GM12864 (cell line): ENCODE results near the gene LRIG1.

Experiments used
- DNase-seq: peaks from one replicate; pipeline ENCODE4 v3.0.0-alpha.2; 2011; ENCODE audit warnings: low read depth
- H3K4me3 ChIP-seq: 2 replicates; pipeline ENCODE4 v1.5.1; 2011; ENCODE audit warnings: mild to moderate bottlenecking, low read depth, low read length, control low read depth
- TF ChIP-seq, protein P1 (sequence below): IDR thresholded peaks from 2 replicates; pipeline ENCODE4 v1.5.1; 2011; ENCODE audit warnings: low read depth, mild to moderate bottlenecking, moderate library complexity, low read length, control low read depth, inconsistent platforms; ENCODE audit errors: missing control alignments

LRIG1 gene, protein sequence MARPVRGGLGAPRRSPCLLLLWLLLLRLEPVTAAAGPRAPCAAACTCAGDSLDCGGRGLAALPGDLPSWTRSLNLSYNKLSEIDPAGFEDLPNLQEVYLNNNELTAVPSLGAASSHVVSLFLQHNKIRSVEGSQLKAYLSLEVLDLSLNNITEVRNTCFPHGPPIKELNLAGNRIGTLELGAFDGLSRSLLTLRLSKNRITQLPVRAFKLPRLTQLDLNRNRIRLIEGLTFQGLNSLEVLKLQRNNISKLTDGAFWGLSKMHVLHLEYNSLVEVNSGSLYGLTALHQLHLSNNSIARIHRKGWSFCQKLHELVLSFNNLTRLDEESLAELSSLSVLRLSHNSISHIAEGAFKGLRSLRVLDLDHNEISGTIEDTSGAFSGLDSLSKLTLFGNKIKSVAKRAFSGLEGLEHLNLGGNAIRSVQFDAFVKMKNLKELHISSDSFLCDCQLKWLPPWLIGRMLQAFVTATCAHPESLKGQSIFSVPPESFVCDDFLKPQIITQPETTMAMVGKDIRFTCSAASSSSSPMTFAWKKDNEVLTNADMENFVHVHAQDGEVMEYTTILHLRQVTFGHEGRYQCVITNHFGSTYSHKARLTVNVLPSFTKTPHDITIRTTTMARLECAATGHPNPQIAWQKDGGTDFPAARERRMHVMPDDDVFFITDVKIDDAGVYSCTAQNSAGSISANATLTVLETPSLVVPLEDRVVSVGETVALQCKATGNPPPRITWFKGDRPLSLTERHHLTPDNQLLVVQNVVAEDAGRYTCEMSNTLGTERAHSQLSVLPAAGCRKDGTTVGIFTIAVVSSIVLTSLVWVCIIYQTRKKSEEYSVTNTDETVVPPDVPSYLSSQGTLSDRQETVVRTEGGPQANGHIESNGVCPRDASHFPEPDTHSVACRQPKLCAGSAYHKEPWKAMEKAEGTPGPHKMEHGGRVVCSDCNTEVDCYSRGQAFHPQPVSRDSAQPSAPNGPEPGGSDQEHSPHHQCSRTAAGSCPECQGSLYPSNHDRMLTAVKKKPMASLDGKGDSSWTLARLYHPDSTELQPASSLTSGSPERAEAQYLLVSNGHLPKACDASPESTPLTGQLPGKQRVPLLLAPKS

GRCh38 chr3:66500576-66501482 is at the start of gene LRIG1:
TSS of gene LRIG1 (minus strand) at chr3:66501022. CDS start at chr3:66500407, 615 bp downstream.
- DNase-seq = peak; percentile 91
- peak within 1 kb of the TSS; percentile 84 for H3K4me3 ChIP-seq
- TF ChIP-seq, protein P1, sequence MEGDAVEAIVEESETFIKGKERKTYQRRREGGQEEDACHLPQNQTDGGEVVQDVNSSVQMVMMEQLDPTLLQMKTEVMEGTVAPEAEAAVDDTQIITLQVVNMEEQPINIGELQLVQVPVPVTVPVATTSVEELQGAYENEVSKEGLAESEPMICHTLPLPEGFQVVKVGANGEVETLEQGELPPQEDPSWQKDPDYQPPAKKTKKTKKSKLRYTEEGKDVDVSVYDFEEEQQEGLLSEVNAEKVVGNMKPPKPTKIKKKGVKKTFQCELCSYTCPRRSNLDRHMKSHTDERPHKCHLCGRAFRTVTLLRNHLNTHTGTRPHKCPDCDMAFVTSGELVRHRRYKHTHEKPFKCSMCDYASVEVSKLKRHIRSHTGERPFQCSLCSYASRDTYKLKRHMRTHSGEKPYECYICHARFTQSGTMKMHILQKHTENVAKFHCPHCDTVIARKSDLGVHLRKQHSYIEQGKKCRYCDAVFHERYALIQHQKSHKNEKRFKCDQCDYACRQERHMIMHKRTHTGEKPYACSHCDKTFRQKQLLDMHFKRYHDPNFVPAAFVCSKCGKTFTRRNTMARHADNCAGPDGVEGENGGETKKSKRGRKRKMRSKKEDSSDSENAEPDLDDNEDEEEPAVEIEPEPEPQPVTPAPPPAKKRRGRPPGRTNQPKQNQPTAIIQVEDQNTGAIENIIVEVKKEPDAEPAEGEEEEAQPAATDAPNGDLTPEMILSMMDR = no peak

DNA sequence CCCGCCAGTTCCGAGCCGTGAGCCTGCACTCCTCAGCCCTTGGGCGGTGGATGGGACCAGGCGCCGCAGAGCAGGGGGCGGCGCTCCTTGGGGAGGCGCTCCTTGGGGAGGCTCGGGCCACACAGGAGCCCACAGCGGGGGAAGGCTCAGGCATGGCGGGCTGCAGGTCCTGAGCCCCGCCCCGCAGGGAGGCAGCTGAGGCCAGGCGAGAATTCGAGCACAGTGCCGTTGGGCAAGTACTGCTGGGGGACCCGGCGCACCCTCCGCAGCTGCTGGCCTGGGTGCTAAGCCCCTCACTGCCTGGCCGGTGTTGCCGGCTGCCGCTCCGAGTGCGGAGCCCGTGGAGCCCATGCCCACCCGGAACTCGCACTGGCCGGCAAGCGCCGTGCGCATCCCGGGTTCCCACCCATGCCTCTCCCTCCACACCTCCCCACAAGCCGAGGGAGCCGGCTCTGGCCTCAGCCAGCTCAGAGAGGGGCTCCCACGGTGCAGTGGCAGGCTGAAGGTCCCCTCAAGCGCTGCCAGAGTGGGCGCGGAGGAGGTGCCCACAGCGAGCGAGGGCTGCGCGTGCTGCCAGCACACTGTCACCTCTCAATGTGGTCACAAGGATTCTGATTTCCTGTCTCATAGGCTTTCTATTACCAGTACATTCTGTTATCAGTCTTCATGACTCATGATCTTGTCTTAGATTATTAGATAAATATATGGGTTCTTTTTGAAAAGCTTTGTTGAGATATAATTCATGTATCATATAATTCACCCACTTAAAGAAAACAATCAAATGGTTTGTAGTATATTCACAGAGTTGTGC is 44.0 kb upstream of the LRIG1 start:
- no peak overlapping the region for H3K4me3 ChIP-seq
- TF ChIP-seq, protein P1 = no peak
- no peak for DNase-seq

GRCh38 chr3:66542153-66542552 is 41.3 kb upstream of the LRIG1 start:
- TF ChIP-seq, protein P1 = no peak
- no peak for DNase-seq
- H3K4me3 ChIP-seq = no peak overlapping the region

- no peak overlapping the region for H3K4me3 ChIP-seq
- no peak for DNase-seq
- TF ChIP-seq, protein P1 = no peak
Observed at GRCh38 chr3:66539466-66539989, 38.7 kb upstream of the LRIG1 start.

DNA sequence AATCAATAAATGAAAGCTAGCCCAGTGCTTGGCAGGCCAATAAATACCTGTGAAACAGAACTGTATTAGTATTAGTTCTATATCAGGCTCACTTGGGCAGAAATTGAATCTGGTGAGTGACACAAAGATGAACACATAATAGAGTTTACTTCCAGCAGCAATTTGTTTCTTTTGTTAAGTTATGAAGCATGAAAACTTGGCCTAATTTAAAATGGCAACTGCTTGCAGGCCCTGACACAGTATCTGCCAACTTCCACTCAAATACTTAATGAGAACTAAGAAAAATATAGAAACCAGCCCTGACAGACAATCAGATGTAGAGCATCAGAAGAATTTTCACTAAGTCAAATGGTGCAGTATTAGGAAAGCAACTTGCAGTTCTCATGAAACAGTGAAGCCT is 37.6 kb upstream of the LRIG1 start:
- H3K4me3 ChIP-seq = no peak overlapping the region
- TF ChIP-seq, protein P1 = no peak
- no peak for DNase-seq
